ENCODE measurements around the gene UQCR11.

The UQCR11 gene

GRCh38 chr19:1593501-1593772, 11.8 kb downstream of the UQCR11 start:
- no peak for TF ChIP-seq CREB1 (IDR thresholded peaks at IDR 0.05; ENCODE audit: low read depth)
- no peak for TF ChIP-seq EP300 (IDR thresholded peaks at IDR 0.05; ENCODE audit: borderline replicate concordance)
- TF ChIP-seq TEAD4 (IDR thresholded peaks at IDR 0.05): no peak
- TF ChIP-seq TCF12 (IDR thresholded peaks at IDR 0.05; ENCODE audit: low read depth): no peak
- TF ChIP-seq, protein P1, sequence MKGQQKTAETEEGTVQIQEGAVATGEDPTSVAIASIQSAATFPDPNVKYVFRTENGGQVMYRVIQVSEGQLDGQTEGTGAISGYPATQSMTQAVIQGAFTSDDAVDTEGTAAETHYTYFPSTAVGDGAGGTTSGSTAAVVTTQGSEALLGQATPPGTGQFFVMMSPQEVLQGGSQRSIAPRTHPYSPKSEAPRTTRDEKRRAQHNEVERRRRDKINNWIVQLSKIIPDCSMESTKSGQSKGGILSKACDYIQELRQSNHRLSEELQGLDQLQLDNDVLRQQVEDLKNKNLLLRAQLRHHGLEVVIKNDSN (IDR thresholded peaks at IDR 0.05): no peak

DNA sequence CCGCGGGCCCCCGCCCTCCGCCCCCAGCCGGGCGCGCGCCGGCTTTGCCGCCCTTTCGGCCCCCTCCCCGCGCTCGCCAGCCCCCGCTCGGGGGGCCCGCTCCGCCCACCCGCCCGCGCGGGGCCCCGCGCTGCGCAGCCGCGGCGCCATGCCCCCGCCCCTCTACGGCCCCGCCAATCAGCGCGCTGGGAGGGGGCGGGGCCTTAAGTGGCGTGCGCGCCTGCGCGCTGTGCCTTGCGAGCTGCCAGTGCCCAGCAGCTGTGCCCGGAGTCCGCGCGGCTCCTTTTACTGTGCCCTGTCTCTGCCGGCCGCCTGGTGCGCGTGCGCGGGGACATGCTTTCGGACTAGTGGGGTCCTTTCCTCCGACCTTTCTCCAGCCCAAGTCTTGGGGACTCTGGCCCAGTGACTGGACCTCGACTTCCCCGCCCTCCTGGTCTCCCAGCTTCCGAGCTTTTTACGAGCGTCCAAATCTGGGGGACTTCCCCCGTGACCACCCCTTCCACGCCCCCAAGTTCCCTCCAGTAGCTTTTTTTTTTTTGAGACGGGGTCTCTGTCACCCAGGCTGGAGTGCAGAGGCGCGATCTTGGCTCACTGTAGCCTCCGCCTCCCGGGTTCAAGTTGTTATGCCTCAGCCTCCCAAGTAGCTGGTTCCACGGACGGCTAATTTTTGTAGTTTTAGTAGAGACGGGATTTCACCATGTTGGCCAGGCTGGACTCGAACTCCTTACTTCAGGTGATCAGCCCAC, 12.3 kb downstream of the UQCR11 start, which contains the start of gene MBD3:
MBD3 (minus strand) TSS at position 111 of the 746 bp plus-strand sequence. CDS start 234 bp downstream, outside the sequence.
- no peak for TF ChIP-seq NFIC (IDR thresholded peaks at IDR 0.05)
- peak; percentile 64 for TF ChIP-seq EP300 (IDR thresholded peaks at IDR 0.05; ENCODE audit: borderline replicate concordance)
- TF ChIP-seq ZBTB7A (IDR thresholded peaks at IDR 0.05; ENCODE audit: low read depth): no peak
- no peak for TF ChIP-seq FOXM1 (IDR thresholded peaks at IDR 0.05; ENCODE audit: borderline replicate concordance, low read depth)
- TF ChIP-seq, protein P2, sequence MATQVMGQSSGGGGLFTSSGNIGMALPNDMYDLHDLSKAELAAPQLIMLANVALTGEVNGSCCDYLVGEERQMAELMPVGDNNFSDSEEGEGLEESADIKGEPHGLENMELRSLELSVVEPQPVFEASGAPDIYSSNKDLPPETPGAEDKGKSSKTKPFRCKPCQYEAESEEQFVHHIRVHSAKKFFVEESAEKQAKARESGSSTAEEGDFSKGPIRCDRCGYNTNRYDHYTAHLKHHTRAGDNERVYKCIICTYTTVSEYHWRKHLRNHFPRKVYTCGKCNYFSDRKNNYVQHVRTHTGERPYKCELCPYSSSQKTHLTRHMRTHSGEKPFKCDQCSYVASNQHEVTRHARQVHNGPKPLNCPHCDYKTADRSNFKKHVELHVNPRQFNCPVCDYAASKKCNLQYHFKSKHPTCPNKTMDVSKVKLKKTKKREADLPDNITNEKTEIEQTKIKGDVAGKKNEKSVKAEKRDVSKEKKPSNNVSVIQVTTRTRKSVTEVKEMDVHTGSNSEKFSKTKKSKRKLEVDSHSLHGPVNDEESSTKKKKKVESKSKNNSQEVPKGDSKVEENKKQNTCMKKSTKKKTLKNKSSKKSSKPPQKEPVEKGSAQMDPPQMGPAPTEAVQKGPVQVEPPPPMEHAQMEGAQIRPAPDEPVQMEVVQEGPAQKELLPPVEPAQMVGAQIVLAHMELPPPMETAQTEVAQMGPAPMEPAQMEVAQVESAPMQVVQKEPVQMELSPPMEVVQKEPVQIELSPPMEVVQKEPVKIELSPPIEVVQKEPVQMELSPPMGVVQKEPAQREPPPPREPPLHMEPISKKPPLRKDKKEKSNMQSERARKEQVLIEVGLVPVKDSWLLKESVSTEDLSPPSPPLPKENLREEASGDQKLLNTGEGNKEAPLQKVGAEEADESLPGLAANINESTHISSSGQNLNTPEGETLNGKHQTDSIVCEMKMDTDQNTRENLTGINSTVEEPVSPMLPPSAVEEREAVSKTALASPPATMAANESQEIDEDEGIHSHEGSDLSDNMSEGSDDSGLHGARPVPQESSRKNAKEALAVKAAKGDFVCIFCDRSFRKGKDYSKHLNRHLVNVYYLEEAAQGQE (IDR thresholded peaks at IDR 0.05; ENCODE audit: low read depth): no peak
- no peak for TF ChIP-seq TEAD4 (IDR thresholded peaks at IDR 0.05)
- peak; percentile 53 for TF ChIP-seq TAF1 (IDR thresholded peaks at IDR 0.05; ENCODE audit: low read depth)
- no peak for TF ChIP-seq YY1 (IDR thresholded peaks at IDR 0.05; ENCODE audit: low read depth)
- no peak for TF ChIP-seq TCF12 (IDR thresholded peaks at IDR 0.05; ENCODE audit: low read depth)
- no peak for TF ChIP-seq RAD21 (IDR thresholded peaks at IDR 0.05; ENCODE audit: low read depth)
- no peak for TF ChIP-seq CREB1 (IDR thresholded peaks at IDR 0.05; ENCODE audit: low read depth)
- TF ChIP-seq, protein P3, sequence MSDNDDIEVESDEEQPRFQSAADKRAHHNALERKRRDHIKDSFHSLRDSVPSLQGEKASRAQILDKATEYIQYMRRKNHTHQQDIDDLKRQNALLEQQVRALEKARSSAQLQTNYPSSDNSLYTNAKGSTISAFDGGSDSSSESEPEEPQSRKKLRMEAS (IDR thresholded peaks at IDR 0.05): peak; percentile 13; the same call in 1 of the 2 replicates
- TF ChIP-seq CEBPB (IDR thresholded peaks at IDR 0.05): no peak
- TF ChIP-seq, protein P1 (IDR thresholded peaks at IDR 0.05): no peak
- 0 out of 2 replicates have a peak, but pooled peaks have one; percentile 31 for TF ChIP-seq EGR1 (IDR thresholded peaks at IDR 0.05)

GRCh38 chr19:1592024-1592754, 13.1 kb downstream of the UQCR11 start:
- TF ChIP-seq TAF1 (IDR thresholded peaks at IDR 0.05; ENCODE audit: low read depth) (peak; percentile 89), EGR1 (IDR thresholded peaks at IDR 0.05) (no peak), NFIC (IDR thresholded peaks at IDR 0.05) (peak; percentile 4; the same call in 1 of the 2 replicates), YY1 (IDR thresholded peaks at IDR 0.05; ENCODE audit: low read depth) (peak; percentile 79)
- TF ChIP-seq, protein P2 (IDR thresholded peaks at IDR 0.05; ENCODE audit: low read depth): 0 out of 2 replicates have a peak, but pooled peaks have one; percentile 8
- TF ChIP-seq, protein P3 (IDR thresholded peaks at IDR 0.05): peak; percentile 98

DNA sequence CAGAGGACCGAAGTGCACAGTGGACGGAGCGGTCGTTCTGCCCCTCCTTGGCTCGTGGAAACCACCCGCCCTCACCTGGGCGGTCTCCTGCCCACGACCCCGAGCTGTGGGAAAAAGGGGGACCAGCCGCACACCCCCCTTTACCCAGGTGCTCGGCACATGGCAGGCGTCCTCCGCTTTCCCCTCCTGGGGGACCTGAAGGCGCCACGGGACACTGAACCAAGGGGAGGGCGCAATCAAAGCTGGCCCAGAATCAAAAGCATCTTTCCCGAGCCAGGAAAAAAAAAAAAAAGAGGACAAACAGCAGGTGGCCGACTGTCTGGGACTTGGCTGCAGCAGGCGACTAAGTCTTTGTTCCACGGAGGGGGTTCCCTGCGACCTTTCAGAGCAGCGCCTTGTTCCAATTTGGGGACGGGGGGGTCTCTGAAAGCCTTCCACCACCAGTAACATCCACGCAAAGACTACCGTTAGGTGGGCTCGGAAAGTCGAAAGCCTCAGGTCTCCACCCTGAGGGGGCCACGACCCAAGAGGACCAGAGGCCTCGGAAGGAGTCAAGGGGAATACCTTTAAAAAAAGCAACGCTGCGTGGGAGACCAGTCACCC, 13.7 kb downstream of the UQCR11 start:
- TF ChIP-seq TEAD4 (IDR thresholded peaks at IDR 0.05) (no peak), NFIC (IDR thresholded peaks at IDR 0.05) (peak; percentile 50)

DNA sequence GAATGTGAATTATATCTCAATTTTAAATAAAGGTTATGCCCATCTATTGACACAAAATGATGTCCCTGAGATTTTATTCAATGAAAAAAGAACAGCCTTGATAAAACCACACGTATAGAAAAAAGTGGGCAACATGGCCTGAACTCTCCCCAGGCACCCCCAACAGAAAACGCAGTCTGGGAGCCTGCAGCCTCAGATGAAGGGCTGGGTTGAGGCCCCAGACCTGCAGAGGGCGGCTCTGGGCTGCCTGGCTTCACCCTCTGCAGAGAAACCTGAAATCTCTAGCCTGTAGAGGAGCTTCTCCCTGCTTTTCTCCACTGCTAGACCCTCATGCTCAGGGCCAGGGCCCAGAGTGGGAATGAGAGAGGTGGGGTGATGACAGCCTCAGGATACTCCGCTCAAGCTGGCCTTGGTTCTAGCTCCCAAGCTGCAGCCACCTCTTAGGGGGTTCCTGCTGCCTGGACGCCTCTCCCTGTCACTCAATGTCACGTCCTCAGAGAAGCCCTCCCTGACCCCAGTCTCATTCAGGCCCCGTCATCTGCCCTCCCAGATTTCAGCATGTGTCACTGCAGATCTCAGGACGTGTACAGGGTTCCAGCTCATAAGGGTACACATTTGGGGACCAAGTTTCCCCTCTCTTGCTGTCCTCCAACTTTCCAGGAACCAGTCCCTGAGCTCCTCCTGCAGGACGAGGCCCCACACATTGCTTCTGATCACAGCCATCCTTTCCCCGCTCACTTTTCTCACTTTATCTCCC, 14.4 kb downstream of the UQCR11 start:
- no peak for TF ChIP-seq TEAD4 (IDR thresholded peaks at IDR 0.05)
- TF ChIP-seq CEBPB (IDR thresholded peaks at IDR 0.05): no peak
- no peak for TF ChIP-seq RAD21 (IDR thresholded peaks at IDR 0.05; ENCODE audit: low read depth)
- no peak for TF ChIP-seq CREB1 (IDR thresholded peaks at IDR 0.05; ENCODE audit: low read depth)
- no peak for TF ChIP-seq ZBTB7A (IDR thresholded peaks at IDR 0.05; ENCODE audit: low read depth)
- TF ChIP-seq, protein P2 (IDR thresholded peaks at IDR 0.05; ENCODE audit: low read depth): no peak
- no peak for TF ChIP-seq TAF1 (IDR thresholded peaks at IDR 0.05; ENCODE audit: low read depth)
- TF ChIP-seq EP300 (IDR thresholded peaks at IDR 0.05; ENCODE audit: borderline replicate concordance): no peak
- TF ChIP-seq NFIC (IDR thresholded peaks at IDR 0.05): no peak
- TF ChIP-seq, protein P1 (IDR thresholded peaks at IDR 0.05): no peak
- TF ChIP-seq YY1 (IDR thresholded peaks at IDR 0.05; ENCODE audit: low read depth): no peak
- TF ChIP-seq, protein P3 (IDR thresholded peaks at IDR 0.05): no peak
- TF ChIP-seq FOXM1 (IDR thresholded peaks at IDR 0.05; ENCODE audit: borderline replicate concordance, low read depth): no peak
- no peak for TF ChIP-seq EGR1 (IDR thresholded peaks at IDR 0.05)
